Large intestine (tissue), 3 donors: Measurements from ENCODE around the gene CCNE1. TPM values are rescaled to one million over a fixed set of nuclear protein-coding genes. Genes with fewer than 3 reads are reported as not detected.

ENCODE experiments used
- DNase-seq, 2 donors: peaks; one replicate each; pipeline versions ENCODE4 v3.0.0 to v3.0.0-alpha.2; 2013
- H3K27ac ChIP-seq: one replicate; pipeline ENCODE4 v1.5.1; 2013; ENCODE audit warnings: low read length
- H3K27me3 ChIP-seq: 2 replicates; pipeline ENCODE4 v1.6.1; 2013; ENCODE audit warnings: low read length; ENCODE audit not compliant: control insufficient read depth, insufficient read depth
- H3K36me3 ChIP-seq: 2 replicates; pipeline ENCODE4 v1.6.1; 2013; ENCODE audit warnings: low read length; ENCODE audit not compliant: control insufficient read depth, insufficient read depth
- H3K4me1 ChIP-seq: one replicate; pipeline ENCODE4 v1.6.1; 2013; ENCODE audit warnings: low read length; ENCODE audit not compliant: control insufficient read depth, insufficient read depth
- H3K4me3 ChIP-seq: one replicate; pipeline ENCODE4 v1.5.1; 2013; ENCODE audit warnings: low read length
- H3K9me3 ChIP-seq: one replicate; pipeline ENCODE4 v1.6.1; 2013; ENCODE audit warnings: mild to moderate bottlenecking, low read depth, low read length, moderate library complexity; ENCODE audit not compliant: control insufficient read depth
- WGBS: methylation state at CpG from one replicate; pipeline ENCODE4 v1.1.5; 2013; ENCODE audit warnings: low lambda C conversion rate; ENCODE audit not compliant: insufficient coverage; 5-methylcytosine and 5-hydroxymethylcytosine counted together
- polyA plus RNA-seq: library from polyadenylated mRNA; unstranded; fragments of 120-200 nt; gene quantifications from one replicate; pipeline ENCODE4 v1.2.1, GENCODE V29; 2013

CCNE1 gene
- polyA plus RNA-seq, 1 donor: 6.4 TPM

GRCh38 chr19:29858000-29858596 is 46.3 kb downstream of the CCNE1 start:
- Histone ChIP-seq H3K4me3 (no peak overlapping the region), H3K9me3 (no peaks in the 10 kb centered on the region), H3K36me3 (no peaks in the 10 kb centered on the region), H3K27me3 (no peaks in the 10 kb centered on the region), H3K27ac (no peak overlapping the region), H3K4me1 (no peaks in the 10 kb centered on the region)
- peak in 1 of 2 donors; percentile 32 for DNase-seq
- 100% methylated on average over 1 of the region's 9 CpGs for WGBS

GRCh38 chr19:29858621-29859020 is 46.8 kb downstream of the CCNE1 start:
- WGBS: no CpG with 5 or more reads among the region's 13 CpGs
- no peak overlapping the region for H3K4me3 ChIP-seq
- DNase-seq: no peak

GRCh38 chr19:29860492-29860891 is 48.7 kb downstream of the CCNE1 start:
- H3K4me1 ChIP-seq: no peaks in the 10 kb centered on the region
- H3K36me3 ChIP-seq: no peaks in the 10 kb centered on the region
- DNase-seq: no peak
- peaks cover 5% of the 10 kb centered on the region for H3K27me3 ChIP-seq
- H3K27ac ChIP-seq: no peak overlapping the region
- WGBS: no CpG with 5 or more reads among the region's 3 CpGs
- no peak overlapping the region for H3K4me3 ChIP-seq
- no peaks in the 10 kb centered on the region for H3K9me3 ChIP-seq

More at GRCh38 chr19:29858621-29859020, 46.8 kb downstream of the CCNE1 start:
- no peak overlapping the region for H3K27ac ChIP-seq
- peaks cover 2% of the 10 kb centered on the region for H3K27me3 ChIP-seq
- H3K9me3 ChIP-seq: no peaks in the 10 kb centered on the region
- H3K4me1 ChIP-seq: no peaks in the 10 kb centered on the region
- no peaks in the 10 kb centered on the region for H3K36me3 ChIP-seq

- Histone ChIP-seq H3K27ac (no peak overlapping the region), H3K36me3 (no peaks in the 10 kb centered on the region), H3K27me3 (peaks cover 5% of the 10 kb centered on the region), H3K9me3 (no peaks in the 10 kb centered on the region), H3K4me1 (no peaks in the 10 kb centered on the region), H3K4me3 (no peak overlapping the region)
- DNase-seq: no peak
- WGBS: no CpG with 5 or more reads among the region's 7 CpGs
These were observed 49.8 kb downstream of the CCNE1 start for GRCh38 chr19:29861574-29861973.

GRCh38 chr19:29866011-29866410 is 54.2 kb downstream of the CCNE1 start:
- DNase-seq: no peak
- peaks cover 5% of the 10 kb centered on the region for H3K27me3 ChIP-seq
- no peak overlapping the region for H3K4me3 ChIP-seq
- no peaks in the 10 kb centered on the region for H3K9me3 ChIP-seq
- WGBS: no CpG with 5 or more reads among the region's 5 CpGs
- no peak overlapping the region for H3K27ac ChIP-seq
- H3K36me3 ChIP-seq: no peaks in the 10 kb centered on the region
- no peaks in the 10 kb centered on the region for H3K4me1 ChIP-seq

- Histone ChIP-seq H3K9me3 (no peaks in the 10 kb centered on the region), H3K27ac (no peak overlapping the region), H3K4me1 (no peaks in the 10 kb centered on the region), H3K27me3 (peaks cover 14% of the 10 kb centered on the region), H3K4me3 (no peak overlapping the region), H3K36me3 (no peaks in the 10 kb centered on the region)
- no peak for DNase-seq
- no CpG with 5 or more reads among the region's 1 CpG for WGBS
These were observed 56.2 kb downstream of the CCNE1 start for GRCh38 chr19:29867984-29868383.

- DNase-seq: peak in 1 of 2 donors; percentile 32
- H3K27me3 ChIP-seq: peaks cover 23% of the 10 kb centered on the region
- no peak overlapping the region for H3K4me3 ChIP-seq
- no peaks in the 10 kb centered on the region for H3K36me3 ChIP-seq
- WGBS: no CpG with 5 or more reads among the region's 2 CpGs
- H3K27ac ChIP-seq: no peak overlapping the region
- H3K4me1 ChIP-seq: no peaks in the 10 kb centered on the region
- no peaks in the 10 kb centered on the region for H3K9me3 ChIP-seq
These were observed 59.4 kb downstream of the CCNE1 start for GRCh38 chr19:29871143-29871542.

GRCh38 chr19:29872224-29872731 is 60.5 kb downstream of the CCNE1 start:
- WGBS: 17% methylated on average over 1 of the region's 33 CpGs
- Histone ChIP-seq H3K27me3 (peaks cover 23% of the 10 kb centered on the region), H3K4me1 (no peaks in the 10 kb centered on the region), H3K27ac (no peak overlapping the region), H3K9me3 (no peaks in the 10 kb centered on the region), H3K36me3 (no peaks in the 10 kb centered on the region), H3K4me3 (no peak overlapping the region)
- no peak for DNase-seq

- peaks cover 23% of the 10 kb centered on the region for H3K27me3 ChIP-seq
- no peak overlapping the region for H3K27ac ChIP-seq
- H3K9me3 ChIP-seq: no peaks in the 10 kb centered on the region
- DNase-seq: peak in 1 of 2 donors; percentile 30
- no peaks in the 10 kb centered on the region for H3K4me1 ChIP-seq
- peak overlapping the region; percentile 21 for H3K4me3 ChIP-seq
- no CpG with 5 or more reads among the region's 77 CpGs for WGBS
- H3K36me3 ChIP-seq: no peaks in the 10 kb centered on the region
These were observed 61.4 kb downstream of the CCNE1 start for GRCh38 chr19:29873024-29873800.
